Measurements from ENCODE around the gene HOXB4.
A peak's percentile ranks its signal among the peaks of the same experiment; 100 is the strongest.

HOXB4 gene

GRCh38 chr17:48549914-48550501 lies 28.1 kb downstream of the HOXB4 start:
- DNase-seq (ENCODE audit: low read depth in 2 of 2, low spot score in 1 of 2): no peak

GRCh38 chr17:48549281-48549630 lies 28.9 kb downstream of the HOXB4 start:
- no peak for DNase-seq (ENCODE audit: low read depth in 2 of 2, low spot score in 1 of 2)

- DNase-seq (ENCODE audit: low read depth in 2 of 2, low spot score in 1 of 2): no peak
These were observed 29.4 kb downstream of the HOXB4 start for GRCh38 chr17:48548523-48549280.

- no peak for DNase-seq (ENCODE audit: low read depth in 2 of 2, low spot score in 1 of 2)
These were observed 30.2 kb downstream of the HOXB4 start for GRCh38 chr17:48547808-48548522.

GRCh38 chr17:48546924-48547807 lies 31.0 kb downstream of the HOXB4 start:
- no peak for DNase-seq (ENCODE audit: low read depth in 2 of 2, low spot score in 1 of 2)

- no peak for DNase-seq (ENCODE audit: low read depth in 2 of 2, low spot score in 1 of 2)
These were observed 31.8 kb downstream of the HOXB4 start for GRCh38 chr17:48546137-48546923.

- DNase-seq (ENCODE audit: low read depth in 2 of 2, low spot score in 1 of 2): no peak
These were observed 32.6 kb downstream of the HOXB4 start for GRCh38 chr17:48545539-48545938.

GRCh38 chr17:48545022-48545375 lies 33.2 kb downstream of the HOXB4 start, which contains the start of gene HOXB2:
TSS of gene HOXB2 (minus strand) at chr17:48545109. CDS start at chr17:48544911, 198 bp downstream.
- no peak for DNase-seq (ENCODE audit: low read depth in 2 of 2, low spot score in 1 of 2)

- no peak for DNase-seq (ENCODE audit: low read depth in 2 of 2, low spot score in 1 of 2)
These were observed 33.7 kb downstream of the HOXB4 start for GRCh38 chr17:48544349-48545021.

- no peak for DNase-seq (ENCODE audit: low read depth in 2 of 2, low spot score in 1 of 2)
These were observed 34.2 kb downstream of the HOXB4 start for GRCh38 chr17:48543854-48544348.

GRCh38 chr17:48543107-48543853 lies 34.9 kb downstream of the HOXB4 start:
- DNase-seq (ENCODE audit: low read depth in 2 of 2, low spot score in 1 of 2): peak in 1 of 2 donors; percentile 14

- no peak for DNase-seq (ENCODE audit: low read depth in 2 of 2, low spot score in 1 of 2)
These were observed 35.4 kb downstream of the HOXB4 start for GRCh38 chr17:48542698-48543106.

- no peak for DNase-seq (ENCODE audit: low read depth in 2 of 2, low spot score in 1 of 2)
These were observed 36.0 kb downstream of the HOXB4 start for GRCh38 chr17:48542114-48542656.

GRCh38 chr17:48541577-48542113 lies 36.5 kb downstream of the HOXB4 start:
- DNase-seq (ENCODE audit: low read depth in 2 of 2, low spot score in 1 of 2): no peak

GRCh38 chr17:48541036-48541576 lies 37.0 kb downstream of the HOXB4 start:
- no peak for DNase-seq (ENCODE audit: low read depth in 2 of 2, low spot score in 1 of 2)

- DNase-seq (ENCODE audit: low read depth in 2 of 2, low spot score in 1 of 2): no peak
These were observed 37.9 kb downstream of the HOXB4 start for GRCh38 chr17:48540213-48540612.

GRCh38 chr17:48539177-48539576 lies 39.0 kb downstream of the HOXB4 start:
- DNase-seq (ENCODE audit: low read depth in 2 of 2, low spot score in 1 of 2): no peak

GRCh38 chr17:48537316-48537715 lies 40.8 kb downstream of the HOXB4 start:
- DNase-seq (ENCODE audit: low read depth in 2 of 2, low spot score in 1 of 2): no peak
